Hypothalamus (tissue), 51 donors: Measurements from ENCODE around the gene PHF21B.
"Not testable (repeated sequence)": the region's sequence is repeated elsewhere in the genome, so short reads cannot be mapped to it uniquely, and the experiment has no call there.

Source experiments
- DNase-seq, 51 donors: peaks; one replicate each; lab custom pipeline; 2025; lab: John Stamatoyannopoulos, UW

PHF21B gene

GRCh38 chr22:44903164-44903563 is 106.6 kb downstream of the PHF21B start:
- DNase-seq = not testable (repeated sequence)

DNA sequence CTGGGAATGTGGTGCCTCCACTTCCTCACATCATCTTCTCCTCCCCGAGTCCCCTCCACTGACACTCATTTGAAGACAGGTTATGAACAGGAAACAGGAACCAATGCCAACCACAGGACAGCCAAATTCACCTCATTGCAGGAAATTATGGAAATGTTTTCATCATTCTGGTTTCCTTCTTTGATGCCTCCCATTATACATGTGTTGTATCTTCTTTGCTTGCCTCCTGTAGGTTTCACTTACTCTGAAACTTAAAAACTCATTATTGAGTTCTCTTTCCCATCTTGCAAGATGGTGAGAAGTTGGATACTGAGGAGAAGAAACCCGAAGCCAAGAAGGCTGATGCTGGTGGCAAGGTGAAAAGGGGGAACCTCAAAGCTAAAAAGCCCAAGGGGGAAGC is 108.5 kb downstream of the PHF21B start:
- DNase-seq = no peak

GRCh38 chr22:44898236-44898635 is 111.6 kb downstream of the PHF21B start:
- no peak for DNase-seq

DNA sequence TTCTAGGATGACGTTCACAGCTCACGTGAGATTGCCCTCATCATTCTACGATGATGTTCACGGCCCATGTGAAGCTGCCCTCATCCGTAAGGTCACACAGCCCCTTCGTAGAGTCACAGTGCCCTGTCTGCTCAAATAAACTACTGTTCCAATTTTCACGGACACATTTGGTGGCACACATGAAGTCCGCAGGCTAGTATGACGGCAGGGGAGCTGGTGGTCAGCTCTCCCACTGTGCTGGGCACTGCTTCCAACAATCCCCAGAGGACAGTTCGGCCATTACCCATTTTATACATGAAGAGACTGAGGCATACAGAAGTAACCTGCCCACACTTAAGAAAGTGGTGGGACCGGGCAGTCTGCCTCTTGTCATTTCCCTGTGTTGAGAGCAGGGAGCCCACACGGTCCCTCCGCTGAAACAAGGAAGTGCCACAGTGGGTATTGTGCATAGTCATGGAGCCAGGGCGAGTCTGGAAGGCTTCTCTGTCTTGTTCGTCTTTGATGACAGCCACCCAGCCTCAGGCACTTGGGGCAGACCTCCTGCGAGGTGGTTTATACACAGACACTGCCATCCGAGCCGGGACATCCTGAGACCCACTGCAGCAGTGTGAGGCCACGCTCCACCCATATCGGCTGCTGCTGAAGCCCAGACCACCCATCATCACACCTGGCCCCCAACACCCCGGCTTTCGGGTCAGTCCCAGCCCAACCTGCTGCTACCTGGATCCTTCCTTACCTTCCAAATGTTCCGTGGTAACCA is 114.3 kb downstream of the PHF21B start:
- no peak for DNase-seq

GRCh38 chr22:44894782-44895181 is 115.0 kb downstream of the PHF21B start:
- DNase-seq = no peak

- DNase-seq = no peak
Measured at GRCh38 chr22:44894321-44894720, 115.5 kb downstream of the PHF21B start.

GRCh38 chr22:44893731-44894080 is 116.1 kb downstream of the PHF21B start:
- no peak for DNase-seq

DNA sequence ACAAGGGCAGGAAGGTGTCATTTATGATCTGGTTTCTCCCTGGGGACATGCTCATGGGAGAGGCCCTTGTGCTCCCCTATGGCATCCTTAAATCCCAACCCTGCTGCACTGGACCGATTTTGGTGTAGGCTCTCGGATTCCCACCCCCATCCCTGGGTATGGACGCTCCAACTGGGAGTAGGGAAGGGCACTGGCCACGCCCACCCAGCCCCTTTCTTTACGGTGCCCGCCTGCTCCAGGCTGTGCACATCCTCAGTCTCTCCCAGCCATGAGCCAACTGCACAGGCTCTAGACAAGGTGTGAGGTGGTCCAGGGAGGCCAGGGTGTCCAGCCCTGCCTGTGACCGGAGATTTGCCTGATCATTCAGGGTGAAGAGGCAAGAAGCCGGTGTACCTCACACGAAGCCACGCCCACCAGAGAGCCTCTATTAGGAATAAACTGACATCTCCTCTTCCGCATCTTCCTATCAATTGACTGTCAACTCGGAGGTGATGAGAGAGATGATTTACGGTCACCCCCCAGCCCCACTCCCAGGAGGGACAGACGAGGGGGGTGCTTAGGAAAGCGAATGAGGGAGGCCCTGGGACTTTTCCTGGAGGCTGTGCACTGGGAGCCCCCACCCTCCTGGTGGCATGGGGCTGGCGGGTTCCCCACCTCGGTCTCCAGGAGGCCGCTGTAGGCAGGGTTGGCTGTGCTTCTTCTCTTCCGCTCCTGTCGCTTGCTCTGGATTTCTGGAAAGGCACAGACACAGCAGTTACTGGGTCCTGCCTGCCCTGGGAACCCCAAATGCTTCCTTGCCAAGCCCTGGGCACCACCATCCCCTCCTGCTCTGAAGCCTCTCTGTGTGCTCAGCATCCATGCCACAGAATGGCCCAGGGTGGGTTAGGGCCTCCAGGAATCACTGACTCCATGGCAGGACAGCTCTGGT is 116.7 kb downstream of the PHF21B start:
- no peak for DNase-seq

GRCh38 chr22:44892243-44892642 is 117.6 kb downstream of the PHF21B start:
- no peak for DNase-seq

DNA sequence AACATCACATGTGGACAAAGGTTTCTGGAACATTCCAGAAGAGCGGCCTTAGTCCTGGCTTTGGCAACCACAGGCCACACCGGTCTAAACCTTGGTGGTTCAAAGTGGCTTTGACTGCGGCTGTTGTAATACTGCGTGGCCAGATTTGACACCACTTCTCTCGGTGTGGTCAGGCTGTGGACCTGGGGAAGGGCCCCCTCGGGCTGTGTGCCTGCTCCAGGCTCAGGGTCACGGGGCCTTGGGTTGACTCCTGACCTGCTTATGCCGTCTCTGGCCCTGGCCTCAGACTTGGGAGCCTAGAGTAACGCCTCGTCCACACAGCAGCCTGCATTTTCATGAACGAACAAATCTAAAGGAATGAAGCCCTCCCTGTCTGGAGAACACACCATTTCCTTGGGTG is 118.0 kb downstream of the PHF21B start:
- DNase-seq = no peak

DNA sequence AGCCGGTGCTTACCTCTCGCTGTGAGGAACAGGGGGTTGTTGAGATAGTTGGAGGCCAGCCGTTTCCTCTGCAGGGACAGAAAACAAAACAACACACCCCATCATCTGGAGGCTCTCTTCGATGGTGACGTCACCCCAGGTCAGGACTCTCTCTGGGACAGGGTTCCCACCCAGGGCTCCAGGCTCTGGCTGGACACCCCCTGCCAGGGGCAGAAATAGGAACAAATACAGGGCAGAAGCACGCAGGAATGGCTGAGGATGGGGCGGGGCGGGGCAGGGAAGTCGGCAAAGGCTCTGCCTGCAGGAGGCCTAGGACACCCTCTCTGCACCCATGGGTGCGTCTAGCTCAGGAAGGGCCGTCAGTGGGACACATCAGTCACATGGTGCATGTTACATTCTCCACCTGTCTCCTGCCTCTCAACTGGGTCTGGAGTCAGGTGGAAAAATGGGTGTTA is 118.5 kb downstream of the PHF21B start:
- no peak for DNase-seq

DNA sequence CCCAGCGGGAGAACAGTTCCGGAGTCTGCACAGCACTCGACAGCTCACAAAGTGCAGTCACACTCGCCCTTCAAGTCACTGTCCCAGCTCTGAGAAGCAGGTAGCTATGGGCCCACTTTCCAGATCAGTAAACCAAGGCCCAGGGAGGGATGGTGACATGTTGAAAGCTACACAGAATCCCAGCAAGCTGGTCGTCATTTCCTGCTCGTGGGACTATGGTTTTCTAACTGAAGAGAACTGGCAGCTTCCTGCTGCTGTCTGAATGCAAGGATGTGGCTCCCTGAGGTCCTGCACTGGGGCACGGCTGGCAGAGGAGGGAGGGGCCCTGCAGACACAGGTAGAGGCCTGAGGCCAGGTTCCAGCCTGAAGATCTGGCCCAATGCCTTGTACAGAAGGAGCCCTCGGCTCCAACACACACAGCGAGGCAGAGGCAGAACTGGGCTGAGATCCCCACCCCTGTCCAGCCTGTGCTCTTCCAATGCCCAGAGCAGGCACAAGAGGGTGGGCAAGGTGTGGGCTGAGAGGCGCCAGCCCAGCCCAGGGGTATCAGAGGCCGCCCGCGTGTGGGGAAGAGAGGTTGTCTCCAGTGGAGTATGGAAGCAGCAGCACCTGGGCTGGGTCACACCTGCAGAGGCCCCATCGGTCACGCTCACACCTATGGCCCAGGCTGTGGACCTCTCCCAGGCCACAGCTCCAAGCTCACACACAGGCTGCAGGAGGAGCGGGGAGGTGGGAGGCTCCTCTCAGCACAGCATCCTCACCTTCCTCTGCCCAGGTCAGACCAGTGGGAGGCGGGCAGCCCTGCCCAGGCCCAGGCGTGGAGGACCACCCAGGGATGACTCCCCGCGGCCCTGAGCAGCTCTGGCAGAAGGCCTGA is 119.2 kb downstream of the PHF21B start:
- DNase-seq = no peak

GRCh38 chr22:44889255-44889878 is 120.4 kb downstream of the PHF21B start:
- no peak for DNase-seq

DNA sequence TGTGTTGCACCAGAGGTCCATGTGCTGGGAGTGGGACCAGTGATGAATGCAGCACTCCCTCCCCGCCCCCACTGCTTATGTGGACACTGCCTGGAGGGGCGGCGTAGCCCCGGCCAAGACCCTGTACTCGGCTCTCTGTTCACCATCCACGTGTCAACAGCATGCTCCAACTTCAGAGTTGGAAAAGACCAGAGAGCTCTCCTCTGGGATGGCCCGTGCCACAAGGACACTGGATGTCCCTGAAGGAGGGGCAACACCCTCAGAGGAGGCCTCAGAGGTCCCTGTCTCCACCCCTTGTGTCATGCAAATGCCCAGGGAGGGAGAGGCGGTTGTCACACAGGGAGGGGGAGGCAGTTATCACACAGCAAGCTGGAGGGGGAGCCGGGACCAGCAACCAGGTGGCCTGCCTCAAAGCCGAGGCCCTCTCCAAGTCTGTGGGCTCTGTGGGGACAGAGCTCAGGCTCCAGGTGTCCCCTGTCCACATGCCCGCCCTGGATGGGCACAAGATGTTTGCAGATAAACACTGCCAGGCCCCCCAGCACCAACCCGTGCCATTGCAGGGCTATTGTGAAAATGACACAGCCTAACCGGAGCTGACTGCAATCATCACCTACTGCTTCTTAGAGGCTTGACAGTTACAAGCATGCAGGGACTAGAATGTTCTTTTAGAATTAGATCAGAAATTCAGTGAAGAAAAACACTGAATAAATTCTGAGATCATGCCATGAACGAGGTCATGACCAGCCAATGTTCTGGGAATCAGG is 121.1 kb downstream of the PHF21B start:
- no peak for DNase-seq

DNA sequence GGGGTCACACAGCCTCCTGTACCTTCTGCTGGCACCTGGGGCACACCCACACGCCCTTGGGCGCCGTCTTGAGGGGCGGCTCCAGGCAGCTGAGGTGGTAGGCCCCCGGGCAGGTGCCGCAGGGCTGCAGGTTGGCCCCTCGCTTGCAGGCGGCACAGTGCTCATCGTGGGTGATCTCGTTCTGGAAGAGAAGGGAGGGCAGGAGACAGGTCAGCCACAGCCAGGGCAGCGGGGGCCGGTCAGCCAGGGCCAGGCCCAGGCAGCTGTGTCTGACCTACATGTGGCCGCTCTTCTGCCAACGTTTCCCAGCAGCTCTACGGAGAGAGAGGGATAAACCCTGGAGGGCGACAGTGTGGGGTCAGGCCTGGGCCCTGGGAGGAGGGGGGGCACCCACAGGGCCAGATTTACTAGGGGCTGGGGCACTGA is 121.9 kb downstream of the PHF21B start:
- no peak for DNase-seq

DNA sequence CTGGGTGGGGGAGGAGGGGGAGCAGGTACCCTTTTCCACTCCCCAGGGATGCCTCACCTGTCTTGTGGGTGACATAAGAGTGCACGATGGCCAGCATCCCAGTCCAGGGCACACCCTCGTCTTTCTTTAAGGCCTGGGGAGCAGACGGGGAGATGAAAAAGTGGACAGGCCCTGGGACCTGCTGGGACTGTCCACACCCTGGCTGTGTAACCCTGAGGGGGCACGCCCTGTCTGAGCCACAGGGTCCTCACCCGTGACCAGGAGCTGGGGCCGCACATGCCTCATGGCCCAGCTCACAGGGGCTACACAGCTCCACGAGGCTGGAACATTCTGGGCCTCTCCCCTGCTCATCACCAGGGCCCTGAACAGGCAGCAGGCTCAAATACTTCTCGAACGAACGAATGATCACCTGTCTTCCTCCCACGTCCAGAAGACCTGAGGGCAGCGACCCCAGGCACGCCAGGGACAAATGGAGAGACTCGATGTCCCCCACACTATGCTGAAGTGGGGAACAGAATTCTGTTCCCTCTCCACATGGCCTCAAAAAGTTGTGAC is 123.9 kb downstream of the PHF21B start:
- DNase-seq = no peak

- DNase-seq = no peak
Measured at GRCh38 chr22:44884968-44885805, 124.6 kb downstream of the PHF21B start.

- DNase-seq = no peak
Measured at GRCh38 chr22:44884562-44884961, 125.2 kb downstream of the PHF21B start.
